ENCODE results near the gene AUTS2. TPM values are rescaled to one million over a fixed set of nuclear protein-coding genes. Genes with fewer than 3 reads are reported as not detected.
"Not testable (repeated sequence)": the region's sequence is repeated elsewhere in the genome, so short reads cannot be mapped to it uniquely, and the experiment has no call there.

Gene AUTS2
- total RNA-seq, 1 donor from 2014 or later, result 94.1 TPM

GRCh38 chr7:69780379-69780778 lies 182.1 kb downstream of the AUTS2 start:
- H3K27ac Mint-ChIP-seq, result no peak overlapping the region
- H3K4me1 Mint-ChIP-seq (ENCODE audit: unreplicated experiment), result peaks cover 38% of the 10 kb centered on the region
- no peaks in the 10 kb centered on the region for H3K9me3 Mint-ChIP-seq
- no peaks in the 10 kb centered on the region for H3K27me3 Mint-ChIP-seq
- no peak for TF ChIP-seq CTCF (conservative IDR thresholded peaks at IDR 0.05)
- no peak for DNase-seq (ENCODE audit: extremely low spot score, unreplicated experiment)
- H3K36me3 Mint-ChIP-seq, result peaks cover 3% of the 10 kb centered on the region
- no peak overlapping the region for H3K4me3 Mint-ChIP-seq

- H3K4me3 Mint-ChIP-seq, result no peak overlapping the region
- no peaks in the 10 kb centered on the region for H3K27me3 Mint-ChIP-seq
- TF ChIP-seq CTCF (conservative IDR thresholded peaks at IDR 0.05), result no peak
- DNase-seq (ENCODE audit: extremely low spot score, unreplicated experiment), result no peak
- no peaks in the 10 kb centered on the region for H3K9me3 Mint-ChIP-seq
- peaks cover 30% of the 10 kb centered on the region for H3K4me1 Mint-ChIP-seq (ENCODE audit: unreplicated experiment)
- peak overlapping the region; percentile 8 for H3K27ac Mint-ChIP-seq
- peaks cover 3% of the 10 kb centered on the region for H3K36me3 Mint-ChIP-seq
Measured at GRCh38 chr7:69781412-69781846, 183.2 kb downstream of the AUTS2 start.

- no peaks in the 10 kb centered on the region for H3K27me3 Mint-ChIP-seq
- no peak for DNase-seq (ENCODE audit: extremely low spot score, unreplicated experiment)
- H3K4me1 Mint-ChIP-seq (ENCODE audit: unreplicated experiment), result peaks cover 42% of the 10 kb centered on the region
- H3K4me3 Mint-ChIP-seq, result no peak overlapping the region
- H3K36me3 Mint-ChIP-seq, result peaks cover 3% of the 10 kb centered on the region
- H3K9me3 Mint-ChIP-seq, result no peaks in the 10 kb centered on the region
- no peak for TF ChIP-seq CTCF (conservative IDR thresholded peaks at IDR 0.05)
- no peak overlapping the region for H3K27ac Mint-ChIP-seq
Measured at GRCh38 chr7:69782917-69783684, 184.8 kb downstream of the AUTS2 start.

GRCh38 chr7:69786130-69786529 lies 187.9 kb downstream of the AUTS2 start:
- H3K9me3 Mint-ChIP-seq; H3K4me3 Mint-ChIP-seq; H3K36me3 Mint-ChIP-seq; DNase-seq (ENCODE audit: extremely low spot score, unreplicated experiment); H3K27ac Mint-ChIP-seq; H3K27me3 Mint-ChIP-seq: not testable (repeated sequence)
- peaks cover 54% of the 10 kb centered on the region for H3K4me1 Mint-ChIP-seq (ENCODE audit: unreplicated experiment)

- H3K36me3 Mint-ChIP-seq, result no peaks in the 10 kb centered on the region
- TF ChIP-seq CTCF (conservative IDR thresholded peaks at IDR 0.05), result no peak
- no peak for DNase-seq (ENCODE audit: extremely low spot score, unreplicated experiment)
- H3K27ac Mint-ChIP-seq, result no peak overlapping the region
- peaks cover 55% of the 10 kb centered on the region for H3K4me1 Mint-ChIP-seq (ENCODE audit: unreplicated experiment)
- H3K27me3 Mint-ChIP-seq, result no peaks in the 10 kb centered on the region
- no peaks in the 10 kb centered on the region for H3K9me3 Mint-ChIP-seq
- no peak overlapping the region for H3K4me3 Mint-ChIP-seq
Measured at GRCh38 chr7:69786730-69787395, 188.6 kb downstream of the AUTS2 start.

- DNase-seq (ENCODE audit: extremely low spot score, unreplicated experiment), result no peak
- Mint-ChIP-seq H3K27me3 (no peaks in the 10 kb centered on the region), H3K9me3 (no peaks in the 10 kb centered on the region), H3K36me3 (no peaks in the 10 kb centered on the region), H3K4me1 (ENCODE audit: unreplicated experiment) (peaks cover 51% of the 10 kb centered on the region), H3K4me3 (peak overlapping the region; percentile 11), H3K27ac (no peak overlapping the region)
- no peak for TF ChIP-seq CTCF (conservative IDR thresholded peaks at IDR 0.05)
Measured at GRCh38 chr7:69787736-69788431, 189.6 kb downstream of the AUTS2 start.
